Embryonic facial prominence (tissue), 1 donor: ENCODE data around the gene CIRBP.
"Not testable (repeated sequence)": the region's sequence is repeated elsewhere in the genome, so short reads cannot be mapped to it uniquely, and the experiment has no call there.

Experiments used
- DNase-seq: peaks from one replicate; pipeline ENCODE4 v3.0.0-alpha.2; 2016; ENCODE audit errors: extremely low spot score

The CIRBP gene

DNA sequence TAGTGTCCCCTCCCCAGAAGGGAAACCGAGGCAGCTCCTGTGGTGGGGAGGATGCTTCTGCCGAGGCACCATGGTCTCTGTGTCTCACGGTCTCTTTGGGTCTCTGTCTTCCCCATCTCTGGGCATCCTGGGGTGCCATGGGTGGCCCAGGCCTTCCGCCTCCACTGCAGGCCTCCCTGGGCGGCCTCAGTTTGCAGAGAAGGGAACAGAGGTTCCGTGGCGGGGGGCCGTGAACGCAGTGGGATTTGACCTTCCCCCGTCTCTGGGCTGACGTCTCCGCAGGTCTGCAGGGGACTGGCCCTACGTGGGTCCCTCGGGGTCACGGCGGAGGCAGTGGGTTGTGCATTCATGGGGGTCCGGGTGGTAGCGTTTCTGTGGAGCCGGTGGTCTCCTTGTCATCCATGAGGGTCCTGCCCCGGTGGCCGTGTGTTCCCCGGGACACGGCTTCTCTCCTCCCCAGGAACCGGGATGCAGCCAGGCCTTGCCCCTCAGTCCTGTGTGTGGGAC lies 21.1 kb downstream of the CIRBP start:
- DNase-seq = no peak

DNA sequence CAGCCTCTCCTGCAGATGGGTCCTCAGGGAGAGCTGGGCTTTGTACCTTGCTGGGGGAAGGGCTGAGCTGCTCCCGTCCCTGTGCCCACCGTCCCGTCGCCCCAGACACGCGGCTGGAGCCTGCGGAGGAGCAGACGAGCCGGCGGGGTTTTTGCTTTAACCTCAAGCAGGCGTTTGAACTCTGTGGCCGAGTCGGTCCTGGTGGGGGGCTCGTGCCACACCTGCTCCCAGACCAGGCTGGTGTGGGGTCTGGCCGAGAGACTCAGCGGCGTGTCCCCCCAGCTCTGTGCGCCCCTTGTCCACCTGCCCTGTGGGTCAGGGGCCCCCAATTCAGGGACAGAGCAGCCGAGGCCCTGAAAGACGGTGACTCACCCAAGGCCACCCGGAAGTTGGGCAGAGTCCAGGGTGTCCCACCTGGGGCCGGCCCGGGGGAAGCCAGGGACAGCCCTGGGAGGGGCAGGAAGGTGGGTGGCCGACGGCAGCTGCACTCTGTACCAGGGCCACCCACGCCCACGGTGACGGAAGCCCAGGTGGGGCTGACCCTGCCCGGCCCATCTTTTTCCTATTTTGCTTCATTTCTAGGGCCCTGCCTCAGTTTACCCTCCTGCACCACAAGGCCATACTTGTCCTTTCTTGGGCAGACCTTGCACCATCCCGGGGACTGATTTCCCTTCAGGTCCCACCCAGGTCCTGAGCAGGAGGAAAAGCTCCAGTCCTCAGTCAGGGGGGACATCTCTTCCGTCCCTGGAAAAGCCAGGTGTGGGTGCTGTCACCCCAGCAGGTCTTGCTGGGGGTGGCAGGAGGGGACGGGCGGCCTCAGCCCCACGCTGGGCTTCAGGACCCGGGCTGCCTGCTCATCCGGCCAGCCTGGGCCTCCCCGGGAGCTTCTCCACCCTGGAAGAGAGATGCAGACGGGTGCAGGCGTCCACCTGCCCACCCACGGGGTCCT lies 21.8 kb downstream of the CIRBP start:
- DNase-seq = no peak

GRCh38 chr19:1291761-1292418 lies 22.8 kb downstream of the CIRBP start:
- DNase-seq = no peak

DNA sequence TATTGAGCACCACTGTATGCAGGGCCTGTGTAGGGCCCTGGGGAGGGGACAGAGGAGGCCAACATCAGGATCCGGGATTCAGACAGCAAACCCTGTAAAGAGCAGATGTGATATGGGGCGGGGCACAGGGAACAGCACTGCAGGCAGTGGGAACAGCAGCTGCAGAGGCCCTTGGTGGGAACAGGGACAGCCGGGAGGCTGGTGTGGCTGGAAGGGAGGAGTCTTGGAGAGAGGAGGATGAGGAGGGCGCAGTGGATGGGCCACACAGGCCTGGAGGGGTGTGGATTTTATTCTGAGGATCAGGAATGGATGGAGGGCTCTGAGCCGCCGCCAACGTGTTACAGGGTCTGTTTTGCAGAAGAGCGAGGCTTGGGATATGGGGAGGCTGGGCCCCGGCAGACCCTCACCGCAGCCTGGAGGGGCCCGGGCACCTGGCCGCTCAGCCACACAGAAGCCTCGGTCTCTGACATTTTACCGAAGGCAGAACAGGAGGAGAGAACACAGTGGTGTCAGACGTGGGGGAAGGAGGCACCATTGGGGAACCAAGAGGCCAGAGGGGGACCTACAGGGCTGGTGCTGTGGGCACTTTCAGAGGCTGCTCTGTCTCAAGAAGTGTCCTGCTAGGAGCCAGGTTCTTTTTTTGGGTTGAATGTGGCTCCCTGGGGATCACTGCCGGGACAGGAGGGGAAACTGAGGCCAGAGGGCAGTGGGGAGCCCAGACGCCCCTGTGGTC lies 23.5 kb downstream of the CIRBP start:
- no peak for DNase-seq

DNA sequence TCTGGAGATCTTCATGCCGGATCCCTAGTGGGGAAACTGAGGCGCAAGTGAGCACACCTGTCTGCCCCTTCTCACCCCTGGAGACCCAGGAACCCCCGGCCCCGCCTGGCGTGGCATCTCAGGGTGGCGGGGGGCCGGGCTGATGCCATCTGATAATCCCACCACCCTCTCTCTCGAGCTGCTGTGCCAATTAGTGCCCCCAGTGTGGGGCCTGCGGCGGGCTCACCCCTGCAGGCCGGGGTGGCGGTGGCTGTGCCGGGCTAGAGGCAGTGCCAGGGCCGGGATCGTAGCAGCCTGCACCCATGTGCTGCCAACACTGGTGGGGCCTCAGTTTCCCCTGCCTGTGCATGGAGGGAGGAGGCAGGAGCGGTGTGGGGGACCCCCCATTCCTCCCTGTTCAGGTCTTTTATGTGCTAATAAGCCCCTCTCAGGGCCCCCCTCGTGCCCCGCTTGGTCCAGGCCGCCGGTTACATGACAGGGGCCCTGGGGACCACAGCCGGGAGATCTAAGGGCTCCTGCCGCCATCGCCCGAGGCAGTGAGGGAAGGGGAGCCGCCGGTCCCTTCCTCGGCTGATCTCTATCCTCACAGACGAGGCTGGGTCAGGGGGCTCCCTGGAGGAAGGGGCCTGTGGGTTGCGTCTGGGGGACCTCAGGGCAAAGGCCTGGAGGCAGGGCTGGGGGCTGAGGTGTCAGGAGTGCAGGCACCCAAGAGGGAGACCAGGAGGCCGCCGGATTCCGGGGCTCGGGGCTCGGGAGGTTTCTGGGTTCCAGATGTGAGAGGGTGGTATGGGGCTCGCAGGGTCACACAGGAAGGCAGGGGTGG lies 24.9 kb downstream of the CIRBP start:
- DNase-seq = no peak

DNA sequence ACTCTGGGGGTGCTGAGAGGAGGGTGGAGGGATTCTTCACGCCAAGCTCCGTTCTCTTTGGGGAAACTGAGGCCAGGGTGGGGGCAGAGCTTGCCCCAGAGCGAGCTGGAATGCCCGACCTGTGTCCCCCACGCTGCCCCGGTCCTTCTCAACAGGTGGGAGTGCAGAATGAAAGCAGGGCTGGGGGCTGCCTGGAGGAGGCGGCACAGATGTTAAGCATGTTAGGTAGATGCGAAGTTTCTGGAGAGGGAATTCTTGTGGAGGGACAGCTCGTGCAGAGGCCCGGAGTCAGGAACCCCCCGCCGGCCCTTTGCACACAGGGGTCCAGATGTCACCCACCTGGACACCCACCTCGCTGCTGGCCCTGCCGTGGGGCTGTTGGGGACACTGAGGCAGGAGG lies 25.6 kb downstream of the CIRBP start:
- no peak for DNase-seq

GRCh38 chr19:1295169-1296012 lies 26.3 kb downstream of the CIRBP start:
- no peak for DNase-seq

- DNase-seq = no peak
Measured at GRCh38 chr19:1296078-1296477, 26.9 kb downstream of the CIRBP start.

DNA sequence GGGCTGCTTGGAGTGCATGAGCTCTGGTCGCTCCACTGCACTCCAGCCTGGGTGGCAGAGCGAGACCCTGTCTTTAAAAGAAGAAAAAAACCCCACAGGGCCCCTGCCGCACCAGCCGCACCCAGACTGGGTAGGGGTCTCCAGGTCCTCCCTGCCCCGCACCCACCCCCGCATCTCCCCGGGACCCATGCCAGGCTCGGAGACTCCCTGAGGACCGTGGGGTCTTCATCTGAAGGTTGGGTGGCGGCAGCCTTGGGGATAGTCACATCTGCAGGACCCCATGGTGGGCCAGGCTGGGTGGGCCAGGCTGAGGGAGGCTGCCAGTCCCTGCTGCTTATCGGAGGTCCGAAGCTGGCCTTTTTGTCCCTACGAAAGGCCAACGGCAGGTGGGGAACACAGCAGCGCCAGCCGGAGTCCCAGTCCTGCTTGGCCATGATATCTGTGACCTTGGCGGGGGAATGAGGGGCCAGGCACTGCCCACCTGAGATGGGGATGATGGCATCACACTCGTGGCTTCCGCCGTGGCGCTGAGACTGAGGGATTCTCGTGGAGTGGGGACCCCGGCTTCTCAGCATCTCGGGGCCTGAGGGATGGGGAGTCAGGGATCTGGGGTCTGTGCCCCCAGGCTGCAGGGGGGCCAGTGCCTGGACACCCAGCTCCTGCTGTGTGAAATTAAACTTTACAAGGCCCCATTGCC lies 27.6 kb downstream of the CIRBP start:
- DNase-seq = no peak

- no peak for DNase-seq
Measured at GRCh38 chr19:1298235-1298634, 29.1 kb downstream of the CIRBP start.

DNA sequence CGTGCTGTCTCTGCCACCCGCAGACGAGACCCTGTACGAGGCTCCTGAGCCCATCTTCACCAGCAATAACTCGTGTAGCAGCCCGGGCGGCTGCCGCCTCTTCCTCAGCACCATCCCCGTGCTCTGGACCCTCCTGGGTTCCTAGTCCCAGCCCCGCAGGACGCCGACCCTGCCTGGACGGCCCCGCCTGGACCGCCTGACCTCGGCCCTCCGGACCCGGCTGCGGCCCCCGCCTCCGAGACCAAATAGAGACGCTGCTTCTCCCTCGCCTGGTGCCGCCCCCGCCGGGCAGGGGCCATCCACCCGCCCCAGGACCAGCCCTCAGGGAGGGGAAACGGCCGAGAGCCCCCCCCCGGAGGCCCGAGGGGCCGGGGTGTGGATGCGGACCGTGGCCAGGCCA lies 30.7 kb downstream of the CIRBP start:
- no peak for DNase-seq

DNA sequence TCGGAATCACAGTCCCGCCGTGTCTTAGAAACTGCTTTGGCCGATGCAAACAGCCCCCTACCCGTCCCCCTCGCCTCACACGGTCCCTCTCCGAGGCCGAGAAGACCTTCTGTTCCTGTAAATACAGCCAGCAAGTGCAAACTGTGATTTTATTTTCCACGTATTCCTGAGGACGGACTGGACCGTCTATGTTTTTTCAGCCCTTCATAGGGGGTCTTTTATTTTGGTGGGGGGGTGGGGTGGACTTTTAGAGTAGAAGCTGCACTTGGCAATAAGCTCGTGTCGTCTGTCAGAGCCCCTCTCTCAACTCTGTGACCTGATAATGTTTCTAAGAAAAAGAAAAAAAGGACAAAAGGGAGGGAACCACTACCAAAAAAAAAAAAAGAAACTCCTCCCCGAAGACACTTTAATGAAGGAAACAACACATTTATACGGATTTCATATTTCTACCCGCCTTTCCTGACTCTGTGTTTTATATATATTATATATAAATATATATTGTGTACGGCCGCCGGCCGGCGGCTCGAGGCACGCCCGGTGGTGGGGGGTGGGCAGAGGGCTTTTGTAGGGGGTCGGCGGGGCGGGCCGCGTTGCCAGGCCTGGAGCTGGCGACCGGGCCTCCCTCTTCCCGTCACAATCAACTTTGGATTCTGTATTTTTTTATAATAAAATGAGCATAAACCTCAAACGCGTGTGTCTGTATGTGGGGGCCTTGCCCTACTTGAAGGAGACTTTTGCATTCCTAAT lies 31.8 kb downstream of the CIRBP start:
- DNase-seq = no peak

GRCh38 chr19:1302533-1303239 lies 33.6 kb downstream of the CIRBP start:
- DNase-seq = no peak

DNA sequence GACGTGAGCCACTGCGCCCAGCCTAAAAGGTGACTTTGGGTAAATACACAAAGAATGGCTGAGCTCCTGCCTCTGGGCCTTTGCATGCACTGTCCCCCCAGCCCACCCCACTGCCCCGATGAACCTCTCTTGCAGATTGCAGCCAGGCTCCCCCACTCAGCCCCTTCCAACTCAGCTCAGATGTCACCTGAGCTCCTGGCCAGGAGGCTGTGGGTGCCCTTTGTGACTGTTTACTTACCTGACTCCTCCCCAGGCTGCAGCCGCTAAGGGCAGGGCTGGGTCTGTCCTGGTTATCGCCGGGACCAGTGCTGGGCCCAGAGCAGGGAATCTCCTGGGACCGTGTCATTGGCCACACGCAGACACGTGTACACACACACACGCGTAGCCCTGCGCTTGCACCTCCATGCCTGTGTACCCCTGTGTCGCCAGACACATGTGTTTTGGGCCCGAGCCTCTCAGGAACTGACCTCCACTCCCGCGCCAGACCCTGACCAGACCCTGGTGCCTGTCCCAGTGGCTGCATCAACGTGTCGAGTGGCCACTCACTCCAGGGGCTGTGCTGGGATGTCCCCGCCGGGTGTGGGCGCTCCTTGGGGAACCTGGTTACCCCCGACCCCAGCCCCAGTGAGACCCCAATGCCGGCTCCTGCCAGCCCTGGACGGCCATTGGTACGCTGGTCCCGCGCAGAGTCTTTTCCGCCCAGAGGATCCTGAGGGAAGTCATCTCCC lies 35.2 kb downstream of the CIRBP start:
- DNase-seq = no peak

DNA sequence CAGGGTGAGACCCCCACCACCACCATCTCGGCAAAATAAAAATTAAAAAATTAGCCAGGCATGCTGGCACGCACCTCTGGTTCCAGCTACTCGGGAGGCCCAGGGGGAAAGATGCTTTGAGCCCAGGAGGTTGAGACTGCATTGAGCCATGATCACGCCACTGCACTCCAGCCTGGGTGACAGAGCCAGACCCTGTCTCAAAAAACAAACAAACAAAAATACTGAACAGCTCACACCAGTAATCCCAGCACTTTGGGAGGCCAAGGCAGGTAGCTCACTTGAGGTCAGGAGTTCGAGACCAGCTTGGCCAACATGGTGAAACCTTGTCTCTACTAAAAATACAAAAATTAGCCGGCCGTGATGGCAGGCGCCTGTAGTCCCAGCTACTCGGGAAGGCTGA lies 36.2 kb downstream of the CIRBP start:
- DNase-seq = not testable (repeated sequence)

DNA sequence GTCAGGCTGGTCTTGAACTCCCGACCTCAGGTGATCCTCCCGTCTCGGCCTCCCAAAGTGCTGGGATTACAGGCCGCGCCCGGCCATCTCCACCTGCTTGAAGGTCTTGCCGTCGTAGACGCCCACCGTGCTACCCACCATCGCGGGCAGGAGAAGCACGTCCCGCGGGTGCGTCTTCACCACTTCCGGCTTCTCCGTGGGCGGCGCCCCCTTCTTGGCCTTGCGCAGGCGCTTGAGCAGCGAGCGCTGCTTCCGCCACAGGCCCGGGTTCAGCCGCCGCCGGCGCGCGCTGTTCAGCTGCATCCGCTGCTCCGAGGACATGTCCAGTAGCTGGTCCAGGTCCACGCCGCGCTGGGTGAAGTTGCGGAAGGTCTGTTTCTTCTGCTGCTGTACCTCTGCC lies 38.2 kb downstream of the CIRBP start:
- no peak for DNase-seq

DNA sequence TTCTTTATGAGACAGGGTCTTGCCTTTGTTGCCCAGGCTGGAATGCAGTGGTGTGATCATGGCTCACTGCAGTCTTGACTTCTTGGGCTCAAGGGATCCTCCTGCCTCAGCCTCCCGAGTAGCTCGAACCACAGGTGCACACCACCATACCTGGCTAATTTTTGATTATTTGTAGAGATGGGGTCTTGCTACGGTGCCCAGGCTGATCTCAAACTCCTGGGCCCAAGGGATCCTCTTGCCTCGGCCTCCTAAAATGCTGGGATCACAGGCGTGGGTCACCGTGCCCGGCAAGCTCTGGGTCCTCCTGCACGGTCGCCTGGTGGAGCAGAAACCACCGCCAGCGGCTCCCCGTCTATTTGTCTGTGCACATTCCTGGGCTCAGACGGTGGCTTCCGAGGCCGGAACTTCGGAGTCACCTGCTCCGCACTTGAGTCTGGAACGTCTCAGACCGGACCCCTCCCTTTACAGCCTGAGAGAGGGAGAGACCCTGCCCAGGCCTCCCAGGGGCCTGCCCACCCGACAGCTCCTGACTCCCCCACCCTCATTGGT lies 38.7 kb downstream of the CIRBP start:
- DNase-seq = no peak
